ENCODE results near the gene NPAS3. TPM values are rescaled to one million over a fixed set of nuclear protein-coding genes. Genes with fewer than 3 reads are reported as not detected.

Gene NPAS3
- total RNA-seq, 1 donor from 2014 or later: 0.05 TPM

DNA sequence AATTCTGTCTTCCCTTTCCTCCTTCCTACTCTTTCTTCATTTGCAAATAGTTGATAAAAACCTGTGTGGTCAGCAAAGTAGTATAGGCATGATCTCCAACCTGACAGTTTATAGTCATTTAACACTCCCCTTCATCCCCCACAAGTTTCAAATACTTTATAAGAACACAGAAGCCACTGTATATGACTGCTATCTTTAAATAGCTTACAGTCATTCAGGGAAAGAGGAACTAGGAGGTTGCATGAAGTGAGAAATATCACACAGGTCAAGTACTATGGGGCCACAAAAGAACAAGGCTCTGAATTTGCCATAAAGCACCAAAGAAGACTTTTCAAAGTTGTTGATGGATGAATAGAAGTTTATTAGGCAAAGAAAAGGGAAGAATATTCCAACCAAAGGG is 431.3 kb downstream of the NPAS3 start:
- intact Hi-C loops (cut with micrococcal nuclease): no loop called here

DNA sequence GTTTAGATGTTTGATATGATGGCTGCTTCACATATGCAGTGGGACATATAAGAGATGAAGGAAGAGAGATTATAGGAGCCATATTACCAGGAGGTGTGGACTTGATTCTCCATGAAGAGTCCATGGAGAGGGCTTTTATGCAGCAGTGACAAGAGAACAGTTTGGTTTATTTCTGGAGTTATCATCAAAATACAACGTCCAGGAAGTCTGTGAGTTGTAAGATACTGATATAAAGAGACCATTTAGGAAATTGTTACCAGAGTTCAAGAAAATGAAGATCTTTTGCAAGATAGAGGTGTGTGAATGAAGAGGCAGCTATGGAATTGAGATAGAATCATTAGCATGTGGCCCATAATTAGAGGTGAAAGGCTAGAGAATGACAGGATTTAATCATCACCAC is 431.7 kb downstream of the NPAS3 start:
- intact Hi-C loops (cut with micrococcal nuclease): no loop called here

DNA sequence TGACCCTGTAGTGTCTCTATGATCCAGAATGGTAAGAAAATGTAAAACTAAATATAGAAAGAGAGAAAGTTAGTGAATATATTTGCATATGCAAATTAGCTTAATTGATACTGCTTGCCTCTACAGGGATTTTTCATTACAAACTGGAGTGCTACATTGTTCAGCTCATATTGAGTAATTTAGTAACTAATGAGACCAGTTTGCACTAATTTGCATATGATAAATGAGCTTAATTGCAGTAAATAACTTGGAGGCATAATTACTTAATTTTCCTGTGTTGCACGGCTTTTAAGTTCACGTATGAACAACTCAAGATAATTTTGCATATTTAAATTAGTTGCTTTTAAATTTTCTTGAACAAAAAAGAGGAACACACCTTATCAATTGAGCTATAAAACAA is 436.5 kb downstream of the NPAS3 start:
- intact Hi-C loops (cut with micrococcal nuclease): no loop called here

DNA sequence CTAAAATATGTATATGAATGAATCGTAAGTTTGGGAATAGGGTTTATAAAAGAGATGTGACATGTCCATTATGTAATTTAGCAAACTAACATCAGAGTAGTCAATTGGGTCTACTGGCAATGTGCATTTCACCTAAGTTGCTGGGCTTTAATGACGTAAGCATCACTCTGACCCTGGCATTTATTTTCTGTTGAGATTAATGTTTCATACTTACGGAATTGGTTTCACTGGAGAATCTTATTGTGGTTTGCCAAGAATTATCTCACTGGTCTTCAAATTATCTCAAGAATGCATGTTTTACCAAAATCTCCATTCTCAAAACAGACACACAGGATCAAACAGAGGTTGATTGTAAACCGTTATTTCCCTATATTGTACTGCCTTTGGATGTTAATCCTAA is 437.1 kb downstream of the NPAS3 start:
- intact Hi-C loops (cut with micrococcal nuclease): no loop called here

DNA sequence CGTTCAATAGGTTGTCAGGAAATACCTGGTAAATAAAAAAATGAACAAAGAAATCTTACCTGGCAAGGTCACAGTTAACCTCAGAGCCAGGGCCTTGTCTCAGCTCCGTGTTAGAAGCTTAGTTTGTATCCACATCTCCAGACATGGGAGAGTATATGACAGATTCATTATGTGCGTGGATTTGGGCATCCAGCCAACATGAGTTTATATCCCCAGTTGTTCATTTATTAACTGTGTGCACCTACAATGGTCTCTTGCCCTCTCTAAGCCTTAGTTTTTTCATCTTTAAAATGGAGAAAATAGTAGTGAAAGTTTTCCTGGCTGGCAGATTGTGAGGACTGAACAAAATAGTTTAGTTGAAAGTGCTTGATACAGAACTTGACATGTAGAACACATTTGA is 437.8 kb downstream of the NPAS3 start:
- intact Hi-C loops (cut with micrococcal nuclease): no loop called here

DNA sequence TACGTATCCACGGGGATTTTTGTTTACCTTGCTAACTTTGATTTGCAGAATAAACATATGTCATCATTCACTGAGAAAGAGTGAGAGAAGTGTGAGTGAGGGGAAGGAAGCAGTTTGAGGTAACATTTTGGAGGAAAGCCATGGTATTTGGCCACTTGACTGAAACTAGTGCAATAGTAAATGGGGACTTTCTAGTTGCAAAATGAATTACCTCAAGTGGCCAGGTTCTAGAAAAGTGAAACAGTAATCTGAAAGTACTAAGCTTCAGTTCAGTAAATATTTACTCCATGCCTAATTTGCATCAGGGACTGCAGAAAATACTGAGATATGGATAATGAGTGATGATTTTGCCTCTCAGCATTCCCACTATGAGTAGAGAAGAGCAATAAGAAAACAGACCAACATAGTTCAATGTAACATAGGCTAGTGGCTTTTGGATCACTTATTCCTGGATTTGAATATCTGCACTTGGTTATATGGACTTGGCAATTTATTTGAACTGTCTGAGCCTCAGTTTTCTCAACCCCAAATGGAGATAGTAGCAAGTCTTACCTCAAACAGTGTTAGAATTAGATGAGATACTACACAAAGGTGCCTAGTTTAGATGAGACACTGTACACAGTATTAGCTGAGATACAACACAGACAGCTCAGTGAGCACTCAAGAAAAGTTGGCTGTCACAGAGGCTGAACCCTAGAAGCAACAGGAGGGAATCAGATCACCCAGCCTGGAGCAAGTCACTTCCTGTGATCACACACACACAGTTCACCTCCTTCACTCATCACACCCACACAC is 439.1 kb downstream of the NPAS3 start:
- intact Hi-C loops (cut with micrococcal nuclease): no loop called here

DNA sequence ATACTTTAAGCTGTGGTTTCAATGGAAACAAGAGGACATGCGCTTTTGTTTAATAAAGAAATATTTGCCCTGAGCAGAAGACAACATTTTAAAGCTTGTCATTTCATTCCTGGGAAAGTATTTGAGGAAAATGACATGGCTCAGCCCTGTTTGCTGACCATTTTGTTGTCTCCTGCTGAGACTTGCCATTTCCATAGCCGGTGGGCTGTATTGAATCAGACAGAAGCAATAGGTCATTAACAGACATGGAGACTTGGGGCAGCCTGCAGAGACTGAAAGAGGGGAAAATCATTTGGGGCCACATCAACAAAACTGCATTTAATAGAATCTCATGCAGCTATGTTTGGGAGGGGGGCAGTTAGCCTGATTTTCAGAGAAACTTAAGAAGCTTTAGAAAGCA is 443.0 kb downstream of the NPAS3 start:
- intact Hi-C loops (cut with micrococcal nuclease): no loop called here

DNA sequence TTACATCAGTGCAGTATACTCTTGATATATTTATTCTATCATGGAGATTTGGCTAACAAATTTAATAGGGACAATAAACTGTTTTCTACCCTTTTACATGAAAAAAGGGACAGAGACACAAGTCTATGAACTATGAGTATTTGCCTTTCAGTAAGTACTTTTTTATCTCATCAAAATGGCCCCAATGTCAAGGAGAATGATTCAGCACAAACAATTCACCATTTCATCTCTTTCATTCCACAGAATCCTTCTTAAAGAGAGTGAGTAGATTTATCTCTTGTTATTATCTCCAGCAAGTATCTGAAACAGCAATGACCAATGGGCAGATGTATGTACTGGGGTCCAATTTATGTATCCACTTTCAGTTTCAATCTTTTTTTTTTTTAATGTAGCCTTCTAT is 447.5 kb downstream of the NPAS3 start:
- intact Hi-C loops (cut with micrococcal nuclease): no loop called here

DNA sequence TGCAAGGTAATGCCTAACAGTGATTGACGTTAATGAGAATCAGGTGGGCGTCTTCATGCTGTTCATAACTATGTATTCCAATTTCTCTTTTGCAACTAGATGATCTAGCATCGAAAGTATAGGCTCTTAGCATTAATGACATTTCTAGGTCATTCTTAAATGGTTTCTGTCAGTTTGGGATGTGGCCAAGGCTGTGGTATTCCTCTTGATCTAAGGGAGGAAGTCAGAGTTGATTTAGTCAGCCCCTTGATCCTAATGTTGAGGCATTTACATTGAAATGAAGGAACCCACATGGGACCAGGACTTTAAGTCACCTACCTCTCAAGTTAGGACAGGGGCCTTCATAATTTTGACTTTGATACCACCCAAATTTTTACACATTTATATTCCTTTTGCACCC is 448.1 kb downstream of the NPAS3 start:
- intact Hi-C loops (cut with micrococcal nuclease): no loop called here

DNA sequence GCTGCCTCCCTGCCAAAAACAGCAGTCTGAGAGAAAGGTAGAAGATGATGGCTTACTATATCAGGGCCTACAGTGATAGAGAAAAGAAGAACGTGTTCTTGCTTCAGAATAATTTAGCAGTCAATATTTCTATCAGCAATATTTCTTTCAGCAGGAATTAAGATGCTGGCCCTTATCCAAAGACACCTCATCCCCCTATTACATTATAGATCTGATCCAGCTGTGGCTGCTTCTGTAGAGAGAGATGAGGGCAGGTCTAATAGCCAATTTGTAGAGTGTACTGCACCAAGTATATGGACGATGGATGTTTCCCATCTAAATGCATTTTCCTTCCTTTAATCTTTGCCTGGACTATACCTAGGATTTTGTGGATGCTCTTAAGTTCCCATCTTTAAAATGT is 451.7 kb downstream of the NPAS3 start:
- intact Hi-C loops (cut with micrococcal nuclease): no loop called here

DNA sequence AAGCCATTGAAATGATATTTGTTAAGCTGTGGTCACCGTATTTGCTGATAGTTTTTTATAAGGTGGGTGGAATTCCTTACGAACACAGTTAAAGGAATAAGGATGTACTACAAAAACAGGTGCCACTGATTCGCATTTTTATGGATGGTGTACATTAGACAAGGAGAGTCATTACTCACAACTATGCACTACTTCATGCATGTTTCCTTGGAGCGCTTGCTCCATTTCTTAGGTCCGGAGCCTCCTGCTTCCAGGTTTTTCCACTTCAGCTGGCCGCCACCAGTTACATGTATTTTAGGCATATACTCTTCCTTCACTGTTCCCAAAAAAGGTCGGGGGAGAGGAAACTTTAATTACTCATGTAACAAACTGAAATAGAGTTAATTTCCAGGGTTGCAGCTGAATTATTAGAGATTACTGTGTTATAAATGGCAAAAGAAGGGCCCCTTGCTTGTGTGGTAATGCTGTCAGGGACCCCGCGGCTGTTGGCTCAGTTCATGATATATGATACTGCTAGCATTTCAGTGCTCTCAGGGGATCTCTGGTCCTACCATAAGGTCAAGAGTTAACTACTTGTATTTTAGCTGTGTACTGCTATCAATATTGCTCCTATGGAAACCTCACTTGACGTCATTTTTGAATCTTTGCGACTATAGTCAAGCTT is 454.7 kb downstream of the NPAS3 start:
- intact Hi-C loops (cut with micrococcal nuclease): no loop called here

DNA sequence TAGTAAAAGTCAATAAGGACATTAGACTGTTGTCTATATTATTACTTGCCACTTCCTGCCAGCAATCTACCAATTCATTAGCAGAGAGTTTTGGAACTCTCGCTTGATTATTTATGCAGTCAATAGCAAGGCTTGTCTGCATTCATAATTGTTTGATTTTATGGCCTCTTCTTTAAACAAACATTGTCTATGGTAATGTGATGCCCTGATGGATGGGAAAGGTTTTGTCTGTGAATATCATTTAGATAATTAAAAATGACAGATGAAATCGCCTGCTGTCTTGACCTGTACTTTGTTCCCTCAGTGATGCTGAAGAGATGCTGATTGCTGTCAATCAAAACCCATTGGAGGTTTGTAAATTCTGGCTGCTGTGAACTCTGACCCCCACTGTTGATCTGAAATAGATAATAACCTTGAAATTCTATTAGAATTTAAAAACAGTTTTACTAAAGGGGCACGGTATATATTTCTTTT is 455.3 kb downstream of the NPAS3 start:
- intact Hi-C loops (cut with micrococcal nuclease): no loop called here

DNA sequence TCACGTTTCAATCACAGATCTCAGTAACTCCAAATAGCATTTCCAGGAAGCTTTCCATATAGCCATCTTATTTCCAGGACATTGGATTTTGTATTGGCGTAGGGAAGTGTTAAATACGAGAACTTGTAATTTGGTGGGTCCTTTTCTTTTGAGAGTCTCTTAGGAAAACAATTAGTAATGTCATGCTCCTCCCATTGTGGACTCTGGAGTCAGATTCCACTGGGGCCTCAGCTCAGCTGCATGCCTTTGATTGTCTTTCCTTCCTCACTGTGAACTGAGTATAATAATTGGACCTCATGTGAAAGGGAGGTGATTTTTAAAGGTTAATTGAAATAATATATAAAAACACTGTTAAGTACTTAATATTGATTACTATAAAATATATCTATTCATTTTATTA is 462.6 kb downstream of the NPAS3 start:
- intact Hi-C loops (cut with micrococcal nuclease): no loop called here

DNA sequence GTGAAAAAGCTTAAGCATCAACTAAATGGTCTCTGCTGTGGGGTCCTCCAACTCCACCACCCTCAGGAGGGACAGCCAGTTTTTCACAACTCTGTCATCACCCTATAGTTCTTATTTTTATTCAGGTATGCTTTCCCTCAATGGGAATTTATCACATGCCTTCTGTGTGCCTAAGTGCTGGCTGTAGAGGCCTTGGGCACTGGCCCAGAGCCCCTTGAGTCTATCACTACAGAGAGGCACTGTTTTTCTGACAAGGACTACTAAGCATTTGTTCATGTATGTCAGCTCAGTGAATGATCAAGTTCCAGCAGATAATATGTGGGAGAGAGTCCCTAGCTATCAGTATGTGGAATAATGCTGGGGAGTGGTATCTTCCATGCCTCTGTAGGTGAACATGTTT is 463.9 kb downstream of the NPAS3 start:
- intact Hi-C loops (cut with micrococcal nuclease): no loop called here

DNA sequence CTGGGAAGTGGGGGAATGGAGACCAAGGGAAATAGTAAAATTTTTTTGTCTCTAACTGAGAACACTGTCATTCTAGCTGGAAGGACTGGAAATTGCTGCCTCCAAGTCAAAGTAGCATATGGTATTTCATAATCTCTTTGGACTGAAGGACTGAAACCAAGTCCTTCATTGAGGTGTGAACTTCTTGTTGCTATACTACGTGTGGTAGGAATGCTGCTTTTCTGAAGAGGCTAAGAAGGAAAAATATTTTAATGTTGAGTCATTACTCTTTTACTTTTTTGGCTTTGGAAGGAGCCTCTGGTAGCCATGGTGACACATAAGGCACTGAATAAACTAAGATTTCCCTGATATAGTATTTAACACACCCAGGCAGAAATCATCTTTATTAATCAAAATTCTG is 465.4 kb downstream of the NPAS3 start:
- intact Hi-C loops (cut with micrococcal nuclease): no loop called here

DNA sequence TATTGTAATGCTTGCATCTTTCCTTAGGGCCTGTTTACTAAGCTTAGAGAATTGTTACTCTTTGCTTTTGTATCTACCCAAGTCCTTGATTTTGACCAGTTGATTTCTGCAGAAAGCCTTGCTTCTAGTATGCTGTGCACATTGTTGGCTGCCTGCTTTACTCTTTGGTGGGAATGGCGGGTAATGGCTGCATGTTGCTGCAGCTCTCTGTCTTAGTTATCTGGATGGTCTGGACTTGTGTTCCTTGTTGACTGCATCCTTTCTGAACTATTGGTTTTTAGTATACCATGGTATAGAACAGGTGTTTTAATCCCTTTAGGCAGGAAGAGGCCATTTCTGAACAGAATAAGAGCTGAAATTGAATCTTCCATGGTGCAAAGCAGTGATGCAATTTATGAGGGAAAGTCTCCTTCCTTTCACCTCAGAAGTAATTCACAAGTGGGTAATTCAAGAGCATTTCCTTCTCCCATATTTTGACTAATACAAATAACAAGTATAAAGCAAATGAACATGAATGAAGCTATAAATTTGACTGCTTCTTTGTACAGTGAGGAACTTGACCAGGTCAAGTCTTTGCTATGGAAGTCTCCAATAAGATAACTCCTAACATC is 466.4 kb downstream of the NPAS3 start:
- intact Hi-C loops (cut with micrococcal nuclease): no loop called here

DNA sequence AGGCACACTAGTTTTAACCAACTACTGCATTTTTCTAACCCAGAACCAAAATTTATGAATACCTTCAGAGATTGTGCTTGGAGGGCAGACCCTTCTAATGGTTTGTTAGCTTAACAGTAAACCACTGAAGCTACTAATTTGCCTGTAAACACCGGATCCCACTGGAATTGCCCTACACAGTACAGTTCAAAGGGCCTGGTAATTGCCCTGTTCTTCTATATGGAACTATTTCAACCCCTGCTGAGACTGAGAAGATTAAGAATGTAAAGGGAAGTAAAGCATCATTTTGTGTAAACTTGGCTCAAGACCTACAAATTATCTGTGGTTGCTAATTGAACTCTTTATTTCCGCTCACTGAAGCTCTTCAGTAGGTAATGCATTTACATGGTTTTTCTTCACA is 468.1 kb downstream of the NPAS3 start:
- intact Hi-C loops (cut with micrococcal nuclease): no loop called here

DNA sequence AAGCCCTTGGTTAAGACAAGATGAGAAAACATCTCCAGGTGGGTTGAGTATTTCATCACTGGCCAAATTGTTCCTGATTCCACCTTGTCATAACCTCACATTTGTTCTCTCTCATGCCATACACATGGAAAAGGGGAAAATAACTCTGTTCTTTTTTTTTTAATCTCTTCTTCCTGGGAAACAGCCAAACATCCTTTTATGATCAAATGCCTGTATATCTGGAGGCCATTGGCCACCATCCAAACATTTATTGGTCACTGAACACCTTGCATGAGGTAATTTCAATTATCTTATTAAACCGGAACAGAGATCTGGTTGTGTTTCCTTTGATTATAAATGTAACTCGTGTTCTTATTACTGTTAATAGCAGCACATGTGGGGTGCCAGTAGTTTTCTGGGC is 469.6 kb downstream of the NPAS3 start:
- intact Hi-C loops (cut with micrococcal nuclease): no loop called here

DNA sequence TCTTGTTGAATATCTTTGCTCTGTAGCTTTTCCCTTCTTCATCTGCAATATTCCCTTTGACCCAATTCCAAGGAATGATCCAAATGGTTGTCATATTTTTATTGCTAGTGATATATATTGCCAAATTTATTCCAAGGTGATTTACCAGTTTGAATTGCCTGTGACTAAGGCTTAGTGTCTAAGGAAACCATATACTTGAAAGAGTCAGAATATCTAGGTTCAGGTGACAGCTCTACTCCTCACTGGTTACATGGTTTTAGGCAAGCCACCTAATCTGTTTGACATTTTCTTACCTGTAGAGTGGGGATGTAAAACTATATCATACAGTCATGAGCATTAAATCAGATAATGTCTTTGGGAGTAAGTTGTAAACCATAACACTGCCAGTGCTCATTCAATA is 473.8 kb downstream of the NPAS3 start:
- intact Hi-C loops (cut with micrococcal nuclease): no loop called here

DNA sequence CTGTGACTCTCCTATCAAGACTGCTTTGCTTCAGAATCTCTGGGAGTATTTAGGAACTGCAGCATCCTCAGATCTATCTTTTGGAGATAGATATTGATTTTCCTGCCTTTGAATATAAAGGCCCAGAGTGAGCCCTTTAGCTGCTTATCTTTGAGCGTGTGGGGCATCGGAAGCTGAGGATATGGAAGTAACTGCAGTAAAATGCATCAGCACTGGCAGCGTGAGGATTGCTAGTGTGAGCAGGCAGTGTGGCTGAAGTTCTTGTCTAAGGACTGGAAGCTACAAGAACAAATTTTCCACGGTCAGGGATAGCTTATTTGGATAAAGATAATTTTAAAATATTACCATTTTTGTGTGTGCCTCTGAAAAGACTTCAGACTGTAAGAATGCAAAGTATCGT is 474.7 kb downstream of the NPAS3 start:
- intact Hi-C loops (cut with micrococcal nuclease): no loop called here

DNA sequence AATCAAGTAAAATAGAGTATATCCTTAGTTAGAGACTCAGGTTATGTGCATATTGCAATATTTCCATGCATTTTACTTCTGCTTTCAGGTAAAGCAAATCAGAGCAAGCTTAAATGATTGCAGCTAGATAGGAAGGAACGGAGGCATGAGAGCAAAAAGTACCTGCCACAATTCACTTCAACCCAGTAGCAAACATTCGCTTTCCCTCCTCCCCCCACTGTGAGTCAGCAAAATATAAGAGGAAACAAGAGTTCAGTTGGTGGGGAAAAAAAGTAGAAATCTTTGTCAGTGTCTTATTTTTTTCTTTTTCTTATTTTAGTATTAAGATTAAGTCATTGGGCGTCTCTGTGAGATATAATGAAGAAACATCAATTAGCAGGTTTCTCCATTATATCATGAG is 475.4 kb downstream of the NPAS3 start:
- intact Hi-C loops (cut with micrococcal nuclease): no loop called here

DNA sequence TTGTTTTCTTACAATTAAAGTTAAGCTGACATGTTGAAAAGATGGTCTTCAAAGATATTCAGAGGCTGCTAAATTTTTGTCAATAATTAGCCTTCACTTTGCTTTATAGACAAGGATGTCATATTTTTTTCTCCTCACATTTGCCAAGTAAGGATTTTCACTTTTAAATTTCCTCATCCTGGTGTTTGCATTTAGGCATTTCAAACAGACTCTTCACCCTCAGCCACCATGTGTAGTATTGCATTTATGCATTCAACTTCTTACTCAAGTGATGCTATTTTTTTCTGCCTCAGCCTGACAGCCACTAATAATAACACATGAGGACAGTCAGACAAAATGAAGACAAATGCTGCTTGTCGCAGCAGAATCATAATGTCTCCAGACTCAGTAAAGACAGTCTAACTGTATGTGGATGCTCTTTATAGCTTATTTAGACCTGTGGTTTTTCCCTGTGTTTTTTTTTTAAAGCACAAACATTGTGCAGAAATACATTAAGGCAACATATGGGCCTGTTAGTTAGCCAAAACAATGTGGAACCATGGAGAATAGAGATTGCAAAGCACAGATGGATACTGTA is 481.5 kb downstream of the NPAS3 start:
- intact Hi-C loops (cut with micrococcal nuclease): no loop called here
